Activated T-helper 1 cell treated with anti-CD3 and anti-CD28 coated beads, Interleukin-2, amount 50 U/mL, for 16 hours (primary cell): ENCODE results near the gene SNX7.

ENCODE experiments used
- DNase-seq, 2 donors: peaks; one replicate each; pipeline ENCODE4 v3.0.0-alpha.2; 2020; ENCODE audit warnings: low read depth in 1 of 2, low spot score in 1 of 2

Gene SNX7

DNA sequence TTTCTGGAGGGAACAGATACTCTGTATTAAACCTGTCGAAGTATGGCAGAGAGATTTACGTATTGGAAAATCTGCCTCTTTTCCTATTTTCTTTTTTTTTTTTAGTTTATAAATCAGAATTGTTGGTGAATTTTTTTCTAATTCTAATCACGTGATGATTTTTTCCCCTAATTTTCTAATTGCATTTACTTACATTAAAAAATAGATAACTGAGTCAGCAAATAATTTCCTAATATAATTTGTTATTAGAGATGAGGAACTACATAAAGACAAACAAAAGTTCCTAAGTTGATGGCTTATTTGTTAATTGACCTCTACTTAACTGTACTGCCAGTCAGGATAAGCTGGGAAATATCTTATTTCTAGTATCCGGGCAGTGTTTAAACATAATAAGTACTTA is 34.6 kb downstream of the SNX7 start:
- no peak for DNase-seq

DNA sequence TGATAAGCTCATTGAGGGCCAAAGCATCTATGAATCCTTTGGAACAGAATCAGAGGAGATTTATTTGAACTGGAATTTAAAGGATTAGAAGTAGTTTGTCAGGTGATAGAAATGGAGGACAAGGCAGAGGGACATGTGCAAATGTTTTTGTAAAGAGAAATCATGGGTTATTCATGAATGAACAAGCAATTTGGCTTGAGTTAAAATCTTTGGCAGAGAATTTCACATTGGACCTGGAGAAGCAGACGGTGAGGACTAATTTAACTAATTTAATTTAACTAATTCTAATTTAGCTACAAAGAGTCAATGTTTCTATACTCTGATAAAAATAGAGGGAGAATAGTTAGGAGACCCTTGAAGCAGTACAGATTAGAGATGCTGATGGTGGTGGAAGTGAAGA is 36.3 kb downstream of the SNX7 start:
- DNase-seq, result no peak

DNA sequence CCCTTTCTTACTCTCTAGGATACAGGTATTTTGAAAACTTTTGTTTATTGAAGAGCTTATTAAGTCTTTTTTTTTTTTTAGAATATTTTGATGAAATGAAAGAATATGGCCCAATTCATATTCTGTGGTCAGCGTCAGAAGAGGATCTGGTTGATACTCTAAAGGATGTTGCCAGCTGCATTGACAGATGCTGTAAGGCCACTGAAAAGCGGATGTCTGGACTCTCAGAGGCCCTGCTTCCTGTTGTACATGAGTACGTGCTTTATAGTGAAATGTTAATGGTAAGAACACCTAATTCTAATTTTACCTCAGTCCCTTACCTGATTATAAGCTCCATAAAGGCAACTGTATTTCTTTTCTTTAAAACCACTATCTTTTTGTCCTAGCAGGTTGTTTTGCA is 37.1 kb downstream of the SNX7 start:
- no peak for DNase-seq

DNA sequence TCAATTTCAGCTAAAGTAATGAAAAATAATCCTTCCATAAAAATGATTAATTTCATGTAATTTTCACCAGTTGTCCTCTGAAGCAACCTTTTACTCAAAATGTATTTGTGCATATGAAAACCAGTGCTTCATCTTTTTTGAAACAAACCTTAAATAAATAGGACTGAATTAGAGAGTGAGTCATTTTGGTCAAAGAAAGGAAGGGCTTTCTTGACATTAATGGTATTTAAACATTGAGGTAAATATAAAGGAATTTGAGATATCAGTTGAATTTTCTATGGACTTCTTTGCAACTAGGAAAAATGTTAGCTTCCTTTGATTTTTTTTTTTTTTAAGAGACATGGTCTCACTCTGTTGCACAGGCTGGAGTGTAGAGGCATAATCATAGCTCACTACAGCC is 38.7 kb downstream of the SNX7 start:
- DNase-seq, result no peak

DNA sequence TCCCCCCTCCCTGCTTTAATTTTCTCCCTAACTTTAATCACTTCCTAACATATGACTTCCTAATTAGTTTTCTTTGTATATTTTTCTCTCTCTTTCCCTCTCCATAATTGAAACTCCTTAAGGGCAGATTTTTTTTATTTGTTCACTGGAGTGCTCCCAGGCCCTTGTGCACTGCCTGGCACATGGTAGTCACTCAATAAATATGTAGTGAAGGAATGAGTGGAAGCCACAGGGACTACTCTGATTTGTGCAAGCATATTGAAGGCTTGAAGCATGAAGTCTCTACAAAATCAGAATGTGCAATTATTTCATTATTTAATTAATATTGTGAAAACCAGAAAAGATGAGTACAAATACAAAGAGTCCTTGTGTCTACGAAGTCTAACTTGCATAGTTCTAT is 41.5 kb downstream of the SNX7 start:
- DNase-seq, result no peak

DNA sequence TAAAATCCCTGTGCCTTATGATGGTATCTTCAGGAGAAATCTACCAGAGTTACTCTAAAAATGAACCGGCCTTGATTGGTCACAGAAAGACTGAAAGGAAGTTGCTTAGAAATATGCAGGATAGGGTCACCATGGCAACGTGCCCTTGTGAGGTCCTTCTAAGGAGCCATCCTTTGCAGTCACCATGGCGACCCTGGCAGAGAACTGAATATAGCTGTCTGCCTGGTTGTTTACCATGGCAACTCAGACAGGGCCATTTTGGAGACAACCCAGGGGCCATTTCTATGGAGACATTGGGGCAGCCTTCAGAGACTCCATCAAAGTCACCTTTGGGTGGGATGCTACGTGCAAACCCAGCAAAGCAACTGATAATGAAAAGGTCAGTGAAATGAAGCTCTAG is 43.0 kb downstream of the SNX7 start:
- no peak for DNase-seq

DNA sequence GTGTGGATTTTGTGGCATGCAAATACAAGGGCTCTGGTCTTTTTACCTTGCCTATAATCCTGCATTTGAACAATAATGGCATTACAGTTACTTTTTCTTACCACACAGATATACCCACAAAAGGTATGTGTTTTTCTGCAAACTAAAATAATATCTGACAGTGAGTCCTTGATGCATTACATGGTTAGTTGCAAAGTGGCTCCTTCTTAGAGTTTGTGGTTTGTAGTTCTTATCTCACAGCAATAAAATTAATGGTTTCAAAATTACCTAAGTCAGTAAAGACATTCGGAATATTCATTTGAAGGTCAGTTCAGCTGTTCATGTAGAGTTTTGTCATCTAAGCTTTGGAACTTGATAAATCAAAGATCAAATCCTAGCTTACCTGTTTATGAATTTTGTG is 43.5 kb downstream of the SNX7 start:
- DNase-seq, result no peak

DNA sequence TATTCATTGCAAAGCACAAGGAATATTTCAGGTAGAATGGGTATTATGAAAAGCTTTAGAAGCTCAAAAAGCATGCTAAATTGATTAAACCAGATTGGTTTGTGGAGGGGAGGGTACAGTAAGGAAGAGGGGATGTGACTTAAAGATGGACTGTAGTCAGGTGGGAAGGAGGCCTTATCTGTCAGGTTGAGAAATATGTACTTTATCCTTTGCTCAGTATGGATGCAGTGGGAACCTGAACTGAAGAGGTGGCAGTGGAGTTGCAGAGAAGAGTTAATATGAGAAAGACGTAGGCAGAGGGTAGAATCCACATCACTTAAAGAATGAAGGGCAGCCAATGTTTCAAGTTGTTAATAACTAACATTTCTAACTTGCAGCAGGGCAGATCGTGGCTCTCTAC is 44.1 kb downstream of the SNX7 start:
- no peak for DNase-seq

DNA sequence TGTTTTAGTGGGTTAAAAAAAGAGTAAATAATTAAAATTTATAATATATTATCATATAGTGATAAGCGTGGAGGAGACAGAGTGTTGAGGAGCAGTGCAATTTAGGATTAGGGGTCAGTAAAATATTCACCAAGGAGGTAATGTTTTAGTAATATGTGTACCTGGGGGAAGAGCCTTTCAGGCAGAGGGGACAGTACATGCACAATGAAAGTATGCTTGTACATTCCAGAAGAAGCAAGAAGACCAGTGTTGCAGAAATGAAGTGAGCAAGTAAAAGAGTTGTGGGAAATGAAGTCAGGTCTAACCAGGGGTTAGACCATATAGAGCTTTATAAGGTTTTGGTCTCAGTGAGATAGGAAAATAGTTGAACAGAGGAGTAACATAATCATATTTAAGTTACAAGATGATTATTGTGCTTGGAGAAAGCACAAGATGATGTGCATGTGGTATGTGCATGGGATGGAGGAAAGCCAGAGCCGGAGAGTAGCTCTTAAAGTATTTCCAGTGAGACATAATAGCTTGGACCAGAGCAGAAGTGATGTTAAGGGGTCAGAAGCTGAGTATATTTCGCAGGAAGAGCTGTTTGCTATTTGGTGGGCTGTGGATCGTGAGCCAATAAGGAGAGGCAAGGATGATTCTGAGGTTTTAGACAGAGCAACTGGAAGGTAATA is 44.8 kb downstream of the SNX7 start:
- no peak for DNase-seq

DNA sequence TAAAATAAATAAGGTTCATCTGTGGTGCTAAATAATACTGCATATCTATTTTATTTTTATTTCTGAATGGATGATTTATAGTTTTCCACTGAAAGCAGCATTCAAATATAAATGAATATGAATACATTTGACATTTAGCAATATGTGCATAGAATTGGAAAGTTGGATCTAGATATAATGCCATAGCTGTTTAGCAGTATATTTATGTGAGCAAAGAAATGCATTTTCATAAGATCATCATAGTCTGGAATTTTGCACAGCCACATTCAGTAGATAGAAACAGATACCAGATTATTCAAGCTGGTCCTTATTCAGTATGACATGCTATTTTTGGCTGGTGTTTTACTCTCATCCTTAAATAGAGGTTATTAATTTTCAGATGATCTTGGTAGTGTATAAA is 46.0 kb downstream of the SNX7 start:
- DNase-seq, result no peak

DNA sequence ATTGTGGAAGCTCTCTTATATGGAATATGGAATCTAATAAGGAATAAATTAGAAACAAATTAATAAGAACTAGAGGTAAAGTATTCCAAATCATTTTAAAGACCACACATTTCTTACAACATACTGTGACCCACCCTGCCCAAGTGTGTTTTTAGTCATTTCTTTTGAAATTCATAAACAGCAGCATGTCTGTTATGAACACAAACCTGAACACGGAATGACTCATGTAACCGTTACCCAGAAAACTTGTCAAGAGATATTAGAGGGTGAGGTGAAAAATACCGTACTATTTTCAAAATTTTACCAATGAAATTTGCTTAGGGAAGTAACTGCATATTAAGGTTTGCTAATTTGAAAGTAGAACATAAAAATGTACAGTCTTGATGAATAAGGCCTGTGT is 48.4 kb downstream of the SNX7 start:
- DNase-seq, result no peak

DNA sequence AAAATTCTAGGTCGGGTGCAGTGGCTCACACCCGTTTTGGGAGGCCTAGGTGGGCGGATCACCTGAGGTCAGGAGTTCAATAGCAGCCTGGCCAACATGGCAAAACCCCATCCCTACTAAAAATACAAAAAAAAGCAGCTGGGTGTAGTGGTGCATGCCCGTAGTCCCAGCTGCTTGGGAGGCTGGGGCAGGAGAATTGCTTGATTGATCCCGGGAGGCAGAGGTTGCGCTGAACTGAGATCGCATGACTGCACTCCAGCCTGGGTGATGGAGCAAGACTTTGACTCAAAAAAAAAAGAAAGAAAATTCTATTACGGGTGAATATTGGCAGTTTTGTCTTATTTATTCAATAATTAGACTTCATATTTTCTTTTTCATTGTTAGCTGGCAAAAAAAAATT is 62.1 kb downstream of the SNX7 start:
- no peak for DNase-seq

DNA sequence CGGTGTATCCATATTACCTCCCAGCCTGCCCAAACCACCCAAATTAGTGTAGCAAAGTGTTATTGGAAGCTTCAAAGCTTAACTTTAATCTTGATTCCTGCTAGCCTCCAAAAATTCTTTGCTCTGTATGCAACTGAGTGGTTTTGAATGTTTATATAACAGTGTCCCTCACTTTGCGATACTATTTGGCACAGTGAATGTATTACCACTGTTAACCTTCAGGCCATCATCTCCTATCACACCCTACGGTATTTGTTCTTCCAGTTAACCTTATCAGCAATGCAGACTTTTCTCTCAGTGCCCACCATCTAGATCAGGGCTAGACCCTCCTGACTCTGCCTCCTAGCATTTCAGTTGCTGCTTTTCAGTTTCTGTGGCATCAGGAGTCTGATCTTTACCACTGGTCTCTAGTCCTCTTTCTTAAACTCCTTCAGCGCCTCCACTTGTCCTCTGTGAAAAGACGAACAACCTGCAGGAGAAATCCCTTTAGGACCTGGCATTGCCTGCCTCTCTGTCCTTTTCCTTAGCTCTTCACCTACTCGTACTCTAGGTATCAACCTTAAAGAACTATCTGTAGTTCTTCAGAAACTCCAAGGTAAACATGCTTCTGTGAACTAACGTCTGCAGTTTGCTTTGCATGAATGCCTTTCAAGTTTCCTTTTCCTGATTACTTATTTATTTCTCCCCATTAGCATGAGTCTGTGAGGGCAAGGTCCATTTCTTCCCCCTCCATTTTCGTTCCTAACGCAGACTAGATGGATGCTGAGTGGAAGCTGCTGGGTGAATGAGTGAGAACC is 71.7 kb downstream of the SNX7 start:
- DNase-seq, result no peak

DNA sequence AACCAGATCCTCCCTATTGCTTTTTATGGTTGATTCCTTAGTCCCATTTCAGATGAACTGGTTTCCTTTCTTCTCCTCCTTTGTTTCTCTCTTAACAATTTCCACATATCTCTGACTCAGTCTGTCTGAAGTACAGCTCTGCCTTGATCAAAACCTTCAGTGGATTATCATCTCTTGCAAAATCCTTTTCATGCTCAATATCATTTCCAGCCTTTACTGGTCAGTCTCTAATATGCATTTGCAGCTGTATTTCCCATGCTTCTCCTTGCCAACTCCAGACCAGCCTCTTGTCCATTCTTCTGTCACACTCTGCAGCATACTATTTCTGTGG is 72.2 kb downstream of the SNX7 start:
- DNase-seq, result no peak

DNA sequence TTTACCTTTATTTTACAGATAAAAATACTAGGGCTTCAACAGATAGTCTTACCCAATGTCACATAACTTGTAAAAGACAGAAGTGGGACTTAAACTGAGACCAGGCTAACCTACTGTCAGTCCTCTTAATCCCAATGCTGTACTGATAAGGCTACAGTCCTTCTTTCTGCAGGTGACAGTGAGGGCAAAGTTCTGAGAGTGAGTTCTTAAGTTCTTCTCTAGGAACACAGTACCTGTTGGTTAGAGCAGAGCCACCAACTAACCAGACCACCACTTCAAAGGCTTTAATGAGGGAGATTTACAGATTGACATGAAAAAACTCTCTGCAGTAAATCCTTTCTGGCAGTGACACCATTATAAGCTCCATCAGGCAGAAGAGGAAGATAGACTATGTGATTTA is 74.2 kb downstream of the SNX7 start:
- no peak for DNase-seq

DNA sequence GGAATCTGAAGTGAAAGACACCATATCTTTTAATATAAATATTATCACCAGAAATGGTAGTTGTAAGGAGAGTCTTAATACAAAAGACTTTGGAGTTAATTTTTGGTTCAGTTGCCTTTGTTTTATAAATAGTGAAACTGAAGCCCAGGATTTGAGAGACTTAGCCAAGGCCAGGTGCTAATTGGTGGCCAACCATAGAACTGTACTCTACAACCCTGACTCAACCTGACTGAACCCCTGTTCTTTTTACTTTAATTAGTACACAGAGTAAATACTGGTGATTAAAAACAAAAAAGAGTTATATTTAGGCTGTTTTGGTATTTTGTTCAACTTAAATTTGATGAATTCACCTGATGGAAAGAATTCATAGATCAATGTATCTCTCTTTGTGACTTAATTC is 76.3 kb downstream of the SNX7 start:
- no peak for DNase-seq

DNA sequence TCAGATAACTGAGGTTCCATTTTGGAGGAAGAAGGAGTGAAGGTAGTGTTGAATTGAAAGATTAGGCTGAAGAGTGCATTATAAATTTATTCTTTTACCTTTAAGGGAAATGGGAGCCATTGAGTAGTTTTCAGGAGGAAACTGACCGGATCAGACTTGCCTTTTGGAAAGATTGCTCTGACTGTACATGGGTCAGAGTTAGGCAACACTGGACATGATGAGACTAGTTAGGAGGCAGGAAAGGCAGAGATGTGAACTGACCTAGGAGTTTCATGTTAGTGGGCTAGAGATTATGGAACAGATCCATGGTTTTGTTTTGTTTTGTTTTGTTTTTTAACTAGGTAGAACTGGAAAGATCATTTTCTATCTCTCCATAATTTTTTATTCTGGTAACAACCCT is 78.2 kb downstream of the SNX7 start:
- no peak for DNase-seq

DNA sequence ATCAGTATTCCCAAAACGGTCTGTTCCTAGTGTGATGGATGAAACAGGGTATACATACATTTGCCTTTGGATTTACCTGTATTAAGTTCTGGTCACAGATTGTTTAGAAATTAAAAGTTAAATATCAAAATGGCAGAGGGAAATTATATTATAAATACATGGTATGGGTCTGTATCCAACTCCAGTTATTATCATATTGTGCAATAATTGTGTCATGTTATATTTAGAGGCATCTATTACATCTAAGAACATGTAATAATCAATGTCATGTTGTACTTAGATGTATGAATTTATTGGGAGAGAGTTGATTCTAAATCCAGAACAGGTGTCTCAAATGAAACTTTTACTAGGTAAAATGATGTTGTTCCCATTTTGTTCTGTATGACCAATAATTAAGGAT is 79.6 kb downstream of the SNX7 start:
- no peak for DNase-seq

DNA sequence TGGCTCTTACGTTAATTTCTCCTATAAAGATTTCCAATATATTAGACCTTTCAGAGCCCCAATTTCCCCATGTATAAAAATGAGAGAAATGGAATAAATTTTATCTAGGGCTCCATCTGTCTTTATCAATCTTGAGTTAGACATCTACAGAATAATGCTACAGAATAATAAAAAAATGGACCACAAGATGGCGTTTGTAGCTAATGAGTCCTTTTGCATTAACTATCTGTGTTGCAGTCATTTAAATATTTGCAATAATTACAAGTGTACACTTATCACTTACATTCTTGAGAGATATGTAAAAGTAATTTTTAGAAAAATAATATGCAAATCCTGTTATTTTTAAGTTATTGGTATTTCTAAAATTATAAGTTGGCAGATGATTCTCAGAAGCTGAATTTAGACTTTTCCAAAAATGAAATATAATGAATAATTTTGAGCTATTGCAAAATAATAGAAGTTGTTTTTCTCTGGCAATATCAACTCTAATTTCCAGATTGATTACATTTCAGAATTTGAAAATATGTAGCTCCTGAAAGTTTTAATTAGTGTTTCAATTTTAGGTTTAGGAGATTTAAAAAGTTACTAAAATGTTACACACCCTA is 87.7 kb downstream of the SNX7 start:
- no peak for DNase-seq

DNA sequence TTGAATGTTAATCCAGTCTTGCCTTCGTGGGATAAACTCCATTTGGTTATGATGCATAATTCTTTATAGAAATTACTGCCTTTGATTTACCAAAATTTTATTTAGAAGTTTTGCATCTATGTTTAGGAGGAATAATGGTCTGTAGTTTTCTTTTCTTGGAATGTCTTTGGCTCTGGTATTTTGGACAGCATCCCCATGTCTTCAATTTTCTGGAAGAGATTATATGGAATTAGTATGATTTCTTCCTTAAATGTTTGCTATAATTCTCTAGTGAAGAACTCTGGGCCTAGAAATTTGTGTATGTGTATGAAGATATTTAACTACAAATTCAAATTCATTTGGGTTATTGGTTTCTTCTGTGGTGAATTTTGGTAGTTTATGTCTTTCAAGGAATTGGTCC is 92.7 kb downstream of the SNX7 start:
- no peak for DNase-seq

DNA sequence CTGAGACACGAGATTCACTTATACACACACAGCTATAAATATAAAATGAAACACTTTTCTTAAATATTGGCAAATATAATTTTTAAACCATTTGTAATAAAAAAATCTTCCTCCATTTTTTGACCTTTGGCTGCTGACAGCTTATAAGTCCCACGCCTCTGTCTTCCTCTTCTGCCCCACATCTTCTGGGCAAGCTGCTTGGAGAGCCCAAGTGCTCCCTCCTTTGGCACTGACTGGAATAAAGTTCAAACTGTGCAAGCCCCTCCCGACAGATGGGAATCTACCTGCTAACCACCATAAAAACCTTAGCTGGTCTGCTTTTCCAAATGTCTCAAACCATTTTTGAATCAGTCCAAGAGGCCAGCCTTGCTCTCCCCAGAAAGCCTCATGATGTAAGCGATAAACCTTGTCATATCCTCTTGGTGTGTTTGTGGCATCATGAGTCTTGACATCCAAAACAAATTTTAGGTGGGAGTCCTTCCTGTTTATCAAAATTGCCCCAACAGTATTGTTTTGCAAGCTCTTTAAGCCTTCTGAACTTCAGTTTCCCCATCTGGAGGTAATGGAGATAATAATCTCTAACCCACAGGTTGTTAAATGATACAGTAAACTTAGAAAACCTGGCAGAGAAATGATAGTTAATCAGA is 99.8 kb downstream of the SNX7 start:
- no peak for DNase-seq

DNA sequence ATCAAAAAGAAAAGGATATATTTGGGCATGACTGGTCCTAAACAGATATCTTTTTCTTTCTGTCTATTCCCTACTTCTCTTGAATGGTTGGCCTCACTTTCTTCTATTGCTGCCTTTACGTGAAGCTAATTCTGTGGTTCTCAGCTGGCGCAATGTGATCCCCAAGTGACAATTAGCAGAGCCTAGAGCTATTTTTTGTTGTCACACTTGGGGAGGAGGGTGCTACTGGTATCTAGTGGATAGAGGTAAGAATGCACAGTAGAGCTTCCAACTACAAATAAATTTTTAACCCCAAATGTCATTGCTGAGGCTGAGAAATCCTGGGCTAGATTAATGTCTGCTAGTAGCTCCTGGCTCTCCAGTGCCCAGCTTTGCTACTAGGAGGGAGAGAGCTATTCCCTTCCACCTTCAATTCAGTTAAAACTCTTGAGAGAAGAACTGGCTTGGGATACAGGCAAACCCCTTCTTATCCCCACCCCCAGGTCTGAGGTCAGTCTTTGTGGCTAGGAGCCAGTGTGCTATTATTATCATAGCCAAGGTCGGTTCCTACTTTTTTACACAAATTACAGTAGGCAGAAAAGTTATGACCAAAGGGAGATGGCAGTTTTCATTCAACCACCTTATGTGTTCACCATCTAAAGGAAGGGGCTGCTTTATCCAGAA is 102.1 kb downstream of the SNX7 start:
- no peak for DNase-seq
